Trophoblast cell (in vitro differentiated cells and primary cell): ENCODE measurements around the gene MITF.

ENCODE experiments used
- DNase-seq, 2 donors: peaks; one replicate each; pipeline ENCODE4 v3.0.0-alpha.2; 2016
- H2AFZ ChIP-seq: 2 replicates; pipeline ENCODE4 v1.6.1; 2013; ENCODE audit warnings: low read length, moderate library complexity, mild to moderate bottlenecking; ENCODE audit not compliant: insufficient read depth, poor library complexity
- H2AK5ac ChIP-seq: 2 replicates; pipeline ENCODE4 v1.6.1; 2013; ENCODE audit warnings: mild to moderate bottlenecking, low read length
- H2BK120ac ChIP-seq: 2 replicates; pipeline ENCODE4 v1.6.1; 2013; ENCODE audit warnings: low read length, mild to moderate bottlenecking, moderate library complexity; ENCODE audit not compliant: insufficient read depth, poor library complexity
- H2BK12ac ChIP-seq: 2 replicates; pipeline ENCODE4 v1.6.1; 2013; ENCODE audit warnings: mild to moderate bottlenecking, low read length, moderate library complexity
- H2BK5ac ChIP-seq: 2 replicates; pipeline ENCODE4 v1.6.1; 2013; ENCODE audit warnings: low read length, low read depth, moderate library complexity, mild to moderate bottlenecking; ENCODE audit not compliant: poor library complexity
- H3K14ac ChIP-seq: 2 replicates; pipeline ENCODE4 v1.6.1; 2013; ENCODE audit warnings: mild to moderate bottlenecking, low read length
- H3K18ac ChIP-seq: 2 replicates; pipeline ENCODE4 v1.6.1; 2013; ENCODE audit warnings: mild to moderate bottlenecking, low read length
- H3K23ac ChIP-seq: 2 replicates; pipeline ENCODE4 v1.6.1; 2013; ENCODE audit warnings: low read length
- H3K27ac ChIP-seq: 2 replicates; pipeline ENCODE4 v1.5.1; 2013; ENCODE audit warnings: low read depth, mild to moderate bottlenecking, inconsistent platforms, low read length, moderate library complexity
- H3K27me3 ChIP-seq: 2 replicates; pipeline ENCODE4 v1.6.1; 2013; ENCODE audit warnings: inconsistent platforms, mild to moderate bottlenecking, low read length, moderate library complexity; ENCODE audit not compliant: insufficient read depth
- H3K36me3 ChIP-seq, 2 experiments: 1 replicate in 1 of 2; 2 replicates in 1 of 2; pipeline ENCODE4 v1.6.1; 2013; ENCODE audit warnings: low read length in 2 of 2, mild to moderate bottlenecking in 2 of 2, moderate library complexity in 1 of 2; ENCODE audit not compliant: insufficient read depth in 2 of 2, control insufficient read depth in 1 of 2
- H3K4ac ChIP-seq: 2 replicates; pipeline ENCODE4 v1.6.1; 2013; ENCODE audit warnings: low read depth, mild to moderate bottlenecking, low read length, moderate library complexity
- H3K4me1 ChIP-seq, 2 experiments: 1 replicate in 1 of 2; 2 replicates in 1 of 2; pipeline ENCODE4 v1.6.1; 2013; ENCODE audit warnings: low read length in 2 of 2, mild to moderate bottlenecking in 2 of 2, moderate library complexity in 1 of 2; ENCODE audit not compliant: insufficient read depth in 2 of 2, control insufficient read depth in 1 of 2
- H3K4me2 ChIP-seq: 2 replicates; pipeline ENCODE4 v1.6.1; 2013; ENCODE audit warnings: inconsistent platforms, mild to moderate bottlenecking, low read length, moderate library complexity
- H3K4me3 ChIP-seq: 2 replicates; pipeline ENCODE4 v1.5.1; 2013; ENCODE audit warnings: mild to moderate bottlenecking, low read depth, low read length, inconsistent platforms
- H3K79me1 ChIP-seq: one replicate; pipeline ENCODE4 v1.6.1; 2013; ENCODE audit warnings: low read length
- H3K79me2 ChIP-seq: 2 replicates; pipeline ENCODE4 v1.6.1; 2013; ENCODE audit warnings: low read length, mild to moderate bottlenecking; ENCODE audit not compliant: control insufficient read depth, insufficient read depth, poor library complexity
- H3K9ac ChIP-seq: 2 replicates; pipeline ENCODE4 v1.6.1; 2013; ENCODE audit warnings: mild to moderate bottlenecking, low read length
- H3K9me3 ChIP-seq: 2 replicates; pipeline ENCODE4 v1.6.1; 2013; ENCODE audit warnings: low read depth, mild to moderate bottlenecking, control low read depth, inconsistent platforms, low read length; ENCODE audit not compliant: insufficient read depth
- H4K12ac ChIP-seq: 2 replicates; pipeline ENCODE4 v1.6.1; 2013; ENCODE audit warnings: low read depth, mild to moderate bottlenecking, low read length, moderate library complexity
- H4K8ac ChIP-seq: 2 replicates; pipeline ENCODE4 v1.6.1; 2013; ENCODE audit warnings: low read depth, mild to moderate bottlenecking, low read length, moderate library complexity
- H4K91ac ChIP-seq: one replicate; pipeline ENCODE4 v1.6.1; 2013; ENCODE audit warnings: low read depth, mild to moderate bottlenecking, low read length, moderate library complexity
- WGBS: extraction: QIAGEN DNeasy Blood & Tissue Kit; methylation state at CpG from one replicate; pipeline ENCODE4 v1.1.7; 2013; ENCODE audit warnings: missing lambda C conversion rate; ENCODE audit not compliant: insufficient read length, insufficient coverage; ENCODE audit errors: extremely low coverage; 5-methylcytosine and 5-hydroxymethylcytosine counted together

Gene MITF

DNA sequence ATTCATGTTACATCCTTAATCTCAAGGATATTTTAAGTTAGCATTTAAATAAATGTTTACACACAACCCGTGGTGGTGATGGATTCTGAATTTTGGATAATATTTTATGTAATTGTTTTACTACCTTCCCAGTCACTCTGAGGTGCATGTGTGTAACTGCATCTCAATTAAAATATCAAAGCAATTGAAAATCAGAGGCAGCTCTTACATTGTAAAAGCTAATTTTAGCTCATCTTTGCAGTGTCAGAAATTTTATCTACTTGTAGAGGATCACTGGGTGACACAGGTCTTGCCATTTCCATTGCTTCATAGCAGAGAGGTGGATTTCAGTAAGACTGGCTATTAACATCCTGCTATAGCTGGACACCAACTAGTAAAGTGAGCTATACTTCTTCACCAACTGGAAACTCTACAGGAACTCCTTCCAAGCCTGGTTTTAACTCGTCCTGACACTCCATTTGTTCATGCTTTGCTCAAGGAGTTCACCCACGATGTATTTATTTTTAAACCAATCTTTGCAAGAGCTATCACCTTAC lies 19.6 kb upstream of the MITF start:
- Histone ChIP-seq H3K23ac (no peak overlapping the region), H3K4me3 (no peak overlapping the region), H3K27me3 (no peaks in the 10 kb centered on the region), H3K18ac (no peak overlapping the region), H4K91ac (no peak overlapping the region), H2BK12ac (no peak overlapping the region), H4K8ac (no peak overlapping the region), H3K9ac (no peak overlapping the region), H4K12ac (no peak overlapping the region), H3K79me2 (no peaks in the 10 kb centered on the region), H3K14ac (no peak overlapping the region), H2AK5ac (no peak overlapping the region), H2AFZ (no peak overlapping the region), H3K4ac (no peak overlapping the region), H2BK120ac (no peak overlapping the region), H3K27ac (no peak overlapping the region), H3K79me1 (peaks cover 2% of the 10 kb centered on the region), H3K4me2 (no peak overlapping the region), H3K9me3 (no peaks in the 10 kb centered on the region), H2BK5ac (no peak overlapping the region), H3K4me1 (peaks cover 3% of the 10 kb centered on the region in 2 experiments), H3K36me3 (no peaks in the 10 kb centered on the region)
- WGBS: no CpG with 5 or more reads among the region's 3 CpGs
- DNase-seq: no peak

DNA sequence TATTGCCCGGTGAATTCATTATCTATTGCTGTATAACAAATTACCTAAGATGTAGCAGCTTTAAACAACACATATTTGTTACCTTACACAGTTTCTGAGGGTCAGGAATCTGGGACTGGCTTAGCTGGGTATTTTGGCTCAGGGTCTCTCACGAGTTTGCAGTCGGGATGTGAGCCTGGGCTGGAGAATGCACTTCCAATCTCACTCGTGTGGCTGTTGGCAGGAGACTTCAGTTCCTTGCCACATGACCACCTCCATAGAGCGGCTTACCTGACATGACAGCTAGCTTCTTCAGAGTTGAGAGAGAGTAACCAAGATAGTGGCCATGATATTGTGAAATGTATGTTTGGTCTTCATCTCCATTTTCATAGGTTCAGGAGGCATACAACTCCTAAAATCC lies 18.4 kb upstream of the MITF start:
- Histone ChIP-seq H2BK5ac (no peak overlapping the region), H4K8ac (no peak overlapping the region), H3K9ac (no peak overlapping the region), H3K79me1 (peaks cover 2% of the 10 kb centered on the region), H2BK120ac (no peak overlapping the region), H3K36me3 (no peaks in the 10 kb centered on the region), H3K14ac (no peak overlapping the region), H3K23ac (no peak overlapping the region), H3K4me1 (peaks cover 6% of the 10 kb centered on the region in 2 experiments), H2BK12ac (no peak overlapping the region), H3K4ac (no peak overlapping the region), H3K27me3 (no peaks in the 10 kb centered on the region), H3K4me2 (no peak overlapping the region), H3K18ac (no peak overlapping the region), H2AFZ (no peak overlapping the region), H3K79me2 (no peaks in the 10 kb centered on the region), H3K4me3 (no peak overlapping the region), H2AK5ac (no peak overlapping the region), H3K9me3 (no peaks in the 10 kb centered on the region), H3K27ac (no peak overlapping the region), H4K12ac (no peak overlapping the region), H4K91ac (no peak overlapping the region)
- no peak for DNase-seq
- WGBS: no CpG with 5 or more reads among the region's 5 CpGs

GRCh38 chr3:69723389-69723788 lies 15.9 kb upstream of the MITF start:
- H3K9ac ChIP-seq: no peak overlapping the region
- H2AFZ ChIP-seq: no peak overlapping the region
- no peak overlapping the region for H3K27ac ChIP-seq
- H4K91ac ChIP-seq: no peak overlapping the region
- H3K9me3 ChIP-seq: no peaks in the 10 kb centered on the region
- H4K12ac ChIP-seq: no peak overlapping the region
- no CpG with 5 or more reads among the region's 4 CpGs for WGBS
- no peak overlapping the region for H3K14ac ChIP-seq
- H3K27me3 ChIP-seq: no peaks in the 10 kb centered on the region
- H2BK120ac ChIP-seq: no peak overlapping the region
- no peak overlapping the region for H2AK5ac ChIP-seq
- no peak overlapping the region for H3K18ac ChIP-seq
- peaks cover 6% of the 10 kb centered on the region in 2 experiments for H3K4me1 ChIP-seq
- H2BK5ac ChIP-seq: no peak overlapping the region
- no peaks in the 10 kb centered on the region for H3K79me2 ChIP-seq
- H3K79me1 ChIP-seq: peaks cover 2% of the 10 kb centered on the region
- H4K8ac ChIP-seq: no peak overlapping the region
- no peak overlapping the region for H3K23ac ChIP-seq
- H3K4ac ChIP-seq: no peak overlapping the region
- no peaks in the 10 kb centered on the region for H3K36me3 ChIP-seq
- no peak overlapping the region for H2BK12ac ChIP-seq
- DNase-seq: peak in 1 of 2 donors; percentile 28
- no peak overlapping the region for H3K4me3 ChIP-seq
- no peak overlapping the region for H3K4me2 ChIP-seq

- H3K27ac ChIP-seq: no peak overlapping the region
- no peak overlapping the region for H3K4ac ChIP-seq
- no peaks in the 10 kb centered on the region for H3K27me3 ChIP-seq
- H4K12ac ChIP-seq: no peak overlapping the region
- peak in 1 of 2 donors; percentile 23 for DNase-seq
- H3K79me2 ChIP-seq: no peaks in the 10 kb centered on the region
- H4K8ac ChIP-seq: no peak overlapping the region
- H4K91ac ChIP-seq: no peak overlapping the region
- no CpG with 5 or more reads among the region's 2 CpGs for WGBS
- no peak overlapping the region for H2AFZ ChIP-seq
- H2AK5ac ChIP-seq: no peak overlapping the region
- H3K79me1 ChIP-seq: no peaks in the 10 kb centered on the region
- no peak overlapping the region for H3K18ac ChIP-seq
- H3K9me3 ChIP-seq: no peaks in the 10 kb centered on the region
- H3K4me3 ChIP-seq: no peak overlapping the region
- no peak overlapping the region for H2BK12ac ChIP-seq
- no peaks in the 10 kb centered on the region for H3K36me3 ChIP-seq
- H2BK5ac ChIP-seq: no peak overlapping the region
- no peak overlapping the region for H3K14ac ChIP-seq
- H3K9ac ChIP-seq: no peak overlapping the region
- H3K4me2 ChIP-seq: no peak overlapping the region
- H2BK120ac ChIP-seq: no peak overlapping the region
- peaks cover 4% of the 10 kb centered on the region in 2 experiments for H3K4me1 ChIP-seq
- no peak overlapping the region for H3K23ac ChIP-seq
Observed at GRCh38 chr3:69724722-69725435, 14.4 kb upstream of the MITF start.
